T-helper 1 cell treated with Interleukin-12 subunit alpha and Interleukin-12 subunit beta and Interleukin-4 antibody, amounts not matched to agents 30 μg/mL and 1 μg/mL, for 36 hours (primary cell): ENCODE measurements around the gene MGRN1.
"Not testable (repeated sequence)": the region's sequence is repeated elsewhere in the genome, so short reads cannot be mapped to it uniquely, and the experiment has no call there.

Source experiments
- H3K27ac Mint-ChIP-seq: one replicate; pipeline ENCODE4 v1.8.0; 2021; ENCODE audit warnings: mild to moderate bottlenecking, mixed read lengths
- H3K27me3 Mint-ChIP-seq: one replicate; pipeline ENCODE4 v1.8.0; 2021; ENCODE audit warnings: low read depth, mixed read lengths
- H3K36me3 Mint-ChIP-seq: one replicate; pipeline ENCODE4 v1.8.0; 2021; ENCODE audit warnings: low read depth, mixed read lengths
- H3K4me1 Mint-ChIP-seq: one replicate; pipeline ENCODE4 v1.8.0; 2021; ENCODE audit warnings: low read depth, mixed read lengths
- H3K4me3 Mint-ChIP-seq: one replicate; pipeline ENCODE4 v1.8.0; 2021; ENCODE audit warnings: mild to moderate bottlenecking, moderate library complexity, mixed read lengths
- H3K9me3 Mint-ChIP-seq: one replicate; pipeline ENCODE4 v1.8.0; 2021; ENCODE audit warnings: mixed read lengths

MGRN1 gene

DNA sequence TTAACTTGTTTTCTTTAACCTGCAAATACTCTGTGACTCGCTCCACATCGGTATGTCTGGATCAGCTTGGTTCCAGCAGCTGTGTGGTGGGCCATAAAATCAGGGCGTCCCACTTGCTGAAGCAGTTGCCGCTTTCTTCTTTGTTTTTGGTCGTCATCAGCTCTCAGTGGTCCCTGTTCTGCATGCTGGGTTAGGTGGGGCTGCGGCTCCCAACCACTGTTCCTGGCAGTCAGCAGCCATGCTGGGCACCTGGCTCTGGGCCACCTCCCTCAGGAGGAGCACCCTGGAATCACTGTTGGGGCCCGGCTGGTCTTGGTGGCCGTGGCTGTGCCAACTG, 23.0 kb downstream of the MGRN1 start:
- peaks cover 18% of the 10 kb centered on the region for H3K36me3 Mint-ChIP-seq
- peaks cover 20% of the 10 kb centered on the region for H3K4me1 Mint-ChIP-seq
- H3K27me3 Mint-ChIP-seq, result no peaks in the 10 kb centered on the region
- H3K27ac Mint-ChIP-seq, result peak overlapping the region; percentile 7
- H3K4me3 Mint-ChIP-seq, result no peak overlapping the region
- H3K9me3 Mint-ChIP-seq, result no peaks in the 10 kb centered on the region

- Mint-ChIP-seq H3K9me3 (no peaks in the 10 kb centered on the region), H3K4me3 (no peak overlapping the region), H3K36me3 (peaks cover 22% of the 10 kb centered on the region), H3K27me3 (no peaks in the 10 kb centered on the region), H3K4me1 (peaks cover 20% of the 10 kb centered on the region), H3K27ac (peak overlapping the region; percentile 68)
These were observed 24.3 kb downstream of the MGRN1 start for GRCh38 chr16:4648917-4649316.

DNA sequence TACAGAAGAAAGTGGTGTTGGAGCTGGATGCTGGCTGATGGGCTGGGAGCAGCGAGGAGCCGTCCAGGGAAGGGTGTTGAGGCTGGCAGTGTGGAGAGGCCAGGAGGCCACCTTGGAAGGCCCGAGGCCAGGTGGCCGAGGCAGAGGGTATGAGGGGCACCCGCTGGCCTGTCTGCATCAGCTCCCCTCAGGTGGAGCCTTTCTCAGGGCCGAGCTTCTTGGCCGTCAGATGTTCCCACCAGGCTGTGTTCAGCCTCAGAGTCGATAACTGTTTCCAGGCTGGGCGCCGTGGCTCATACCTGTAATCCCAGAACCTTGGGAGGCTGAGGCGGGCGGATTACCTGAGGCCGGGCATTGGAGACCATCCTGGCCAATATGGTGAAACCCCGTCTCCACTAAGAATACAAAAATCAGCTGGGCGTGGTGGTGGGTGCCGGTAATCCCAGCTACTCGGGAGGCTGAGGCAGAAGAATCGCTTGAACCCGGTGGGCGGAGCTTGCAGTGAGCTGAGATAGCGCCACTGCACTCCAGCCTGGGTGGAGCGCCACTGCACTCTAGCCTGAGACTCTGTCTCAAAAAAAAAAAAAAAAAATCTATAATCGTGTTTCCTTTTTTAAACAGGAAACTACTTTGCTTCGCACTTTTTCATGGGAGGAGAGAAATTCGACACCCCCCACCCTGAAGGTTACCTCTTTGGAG, 25.3 kb downstream of the MGRN1 start:
- Mint-ChIP-seq H3K4me3 (no peak overlapping the region), H3K4me1 (peaks cover 20% of the 10 kb centered on the region), H3K36me3 (peaks cover 22% of the 10 kb centered on the region), H3K9me3 (no peaks in the 10 kb centered on the region), H3K27ac (no peak overlapping the region), H3K27me3 (no peaks in the 10 kb centered on the region)

DNA sequence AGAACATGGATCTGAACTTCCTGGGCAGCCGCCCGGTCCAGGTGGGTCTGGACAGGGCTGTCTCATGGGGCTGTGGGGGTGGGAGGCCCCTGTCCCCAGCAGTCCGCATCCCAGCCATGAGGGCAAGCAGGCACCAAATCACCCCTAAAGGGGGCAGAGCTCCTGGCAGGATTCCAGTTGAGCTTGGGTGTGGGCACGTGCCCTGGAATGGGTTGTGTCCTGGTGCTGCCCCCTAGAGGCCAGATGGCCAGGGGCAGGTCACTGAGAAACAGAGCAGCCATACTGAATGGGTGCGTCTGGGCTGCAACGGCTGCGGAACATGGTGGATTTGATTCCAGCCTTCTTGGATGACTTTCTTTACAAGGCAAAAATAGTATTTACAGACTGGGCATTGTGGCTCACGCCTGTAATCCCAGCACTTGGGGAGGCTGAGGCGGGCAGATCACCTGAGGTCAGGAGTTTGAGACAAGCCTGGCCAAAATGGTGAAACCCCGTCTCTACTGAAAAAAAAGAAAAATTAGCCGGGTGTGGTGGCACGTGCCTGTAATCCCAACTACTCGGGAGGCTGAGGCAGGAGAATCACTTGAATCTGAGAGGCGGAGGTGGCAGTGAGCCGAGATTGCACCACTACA, 25.9 kb downstream of the MGRN1 start:
- not testable (repeated sequence) for H3K27me3 Mint-ChIP-seq, H3K4me3 Mint-ChIP-seq, H3K9me3 Mint-ChIP-seq
- Mint-ChIP-seq H3K4me1 (peaks cover 20% of the 10 kb centered on the region), H3K36me3 (peaks cover 18% of the 10 kb centered on the region), H3K27ac (peak overlapping the region; percentile 49)

GRCh38 chr16:4651827-4652226, 27.2 kb downstream of the MGRN1 start:
- H3K4me1 Mint-ChIP-seq, result peaks cover 20% of the 10 kb centered on the region
- no peak overlapping the region for H3K4me3 Mint-ChIP-seq
- H3K36me3 Mint-ChIP-seq, result peaks cover 19% of the 10 kb centered on the region
- no peaks in the 10 kb centered on the region for H3K27me3 Mint-ChIP-seq
- H3K9me3 Mint-ChIP-seq, result no peaks in the 10 kb centered on the region
- no peak overlapping the region for H3K27ac Mint-ChIP-seq

GRCh38 chr16:4652561-4652960, 27.9 kb downstream of the MGRN1 start:
- Mint-ChIP-seq H3K4me3 (no peak overlapping the region), H3K27me3 (no peaks in the 10 kb centered on the region), H3K36me3 (peaks cover 19% of the 10 kb centered on the region), H3K9me3 (no peaks in the 10 kb centered on the region), H3K4me1 (peaks cover 17% of the 10 kb centered on the region), H3K27ac (no peak overlapping the region)

DNA sequence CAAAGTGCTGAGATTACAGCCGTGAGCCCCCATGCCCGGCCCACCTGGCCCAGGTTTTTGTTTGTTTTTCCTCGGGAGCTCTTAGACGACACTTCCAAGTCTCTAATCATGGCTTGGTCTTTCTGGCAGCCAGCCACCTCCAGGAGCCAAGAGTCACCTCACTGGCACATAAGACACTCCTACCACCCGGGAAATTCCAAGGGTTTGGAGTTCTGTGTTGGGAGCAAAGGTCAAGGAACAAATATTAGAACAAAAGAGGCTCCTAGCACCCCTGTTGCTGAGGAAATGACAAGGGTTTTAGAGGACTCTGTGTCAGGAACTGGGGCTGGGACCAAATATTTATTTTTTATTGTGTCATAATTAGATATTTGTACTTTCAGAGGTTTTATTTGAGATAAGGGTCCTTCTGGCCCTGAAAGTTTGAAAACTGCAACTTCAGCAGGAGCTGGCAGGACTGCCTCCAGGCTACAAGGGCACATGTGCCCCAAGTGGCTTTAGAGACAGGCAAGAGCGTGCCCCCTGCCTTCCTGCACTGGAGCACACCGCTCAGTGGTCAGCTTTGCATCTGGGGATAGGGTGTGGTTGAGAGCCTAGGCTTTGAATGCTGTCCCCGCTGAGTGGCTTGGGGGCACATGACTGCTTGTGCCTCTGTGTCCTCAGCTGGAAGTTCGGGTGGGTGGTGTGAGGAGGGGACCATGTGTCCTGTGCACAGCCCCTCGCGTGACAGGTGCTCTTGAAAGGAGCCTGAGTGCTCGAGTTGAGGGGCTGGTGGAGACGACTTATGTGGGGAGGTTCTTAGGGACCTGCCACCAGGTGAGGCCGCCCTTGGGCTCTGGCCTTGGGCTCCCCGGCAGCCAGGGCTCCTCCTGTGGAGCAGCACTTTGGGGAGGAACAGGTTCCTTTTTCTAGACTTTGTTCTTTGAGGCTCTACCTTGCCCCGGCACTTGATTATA, 29.7 kb downstream of the MGRN1 start:
- H3K27ac Mint-ChIP-seq, result no peak overlapping the region
- H3K36me3 Mint-ChIP-seq, result peaks cover 16% of the 10 kb centered on the region
- H3K27me3 Mint-ChIP-seq, result no peaks in the 10 kb centered on the region
- no peak overlapping the region for H3K4me3 Mint-ChIP-seq
- no peaks in the 10 kb centered on the region for H3K9me3 Mint-ChIP-seq
- H3K4me1 Mint-ChIP-seq, result peaks cover 16% of the 10 kb centered on the region

DNA sequence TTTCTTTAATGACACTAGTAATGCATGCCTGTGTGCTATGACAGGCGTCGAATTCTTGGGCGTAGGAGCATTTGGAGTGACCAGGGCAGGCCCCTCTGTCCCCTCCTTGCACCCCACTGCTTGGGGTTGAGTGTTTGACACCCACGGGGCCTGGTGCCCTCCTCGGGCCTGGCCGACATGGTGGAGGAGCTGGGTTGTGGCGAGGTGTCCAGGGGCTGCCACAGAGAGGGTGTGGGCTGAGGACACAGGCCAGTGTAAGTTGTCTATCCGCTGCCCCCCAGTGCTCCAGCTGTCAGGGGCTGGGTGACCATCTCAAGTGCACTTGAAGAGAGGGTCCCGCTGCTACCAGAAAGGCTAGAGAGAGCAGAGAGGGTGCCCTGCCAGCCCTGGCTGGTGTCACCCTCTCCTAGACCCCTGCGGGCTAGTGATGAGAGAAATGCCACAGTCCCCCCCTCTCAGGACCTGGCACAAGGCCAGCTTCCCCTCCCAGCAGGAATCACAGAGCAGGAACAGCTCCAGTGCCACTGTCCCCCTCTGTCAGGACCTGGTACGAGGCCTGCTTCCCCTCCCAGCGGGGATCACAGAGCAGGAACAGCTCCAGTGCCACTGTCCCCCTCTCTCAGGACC, 30.5 kb downstream of the MGRN1 start:
- Mint-ChIP-seq H3K27ac (no peak overlapping the region), H3K36me3 (peaks cover 16% of the 10 kb centered on the region), H3K9me3 (no peaks in the 10 kb centered on the region)

DNA sequence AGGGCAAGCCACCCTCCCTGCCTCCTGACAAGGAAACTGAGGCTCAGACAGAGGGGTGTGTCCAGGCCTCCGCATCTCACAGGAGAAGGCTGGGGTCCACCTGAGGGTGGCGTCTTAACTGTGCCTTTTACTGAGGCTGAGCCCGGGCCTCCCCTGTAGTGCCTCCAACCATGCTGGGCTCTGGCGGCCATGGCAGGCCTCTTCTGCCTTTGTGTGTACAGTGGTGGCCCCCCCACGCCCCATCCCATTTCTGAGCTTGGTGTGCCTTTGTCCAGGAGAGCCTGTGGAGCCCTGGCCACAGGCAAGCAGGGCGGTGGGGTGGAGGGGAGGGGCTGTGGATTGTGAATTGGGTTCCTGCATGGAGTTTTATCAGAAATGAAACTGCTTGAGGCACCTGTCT, 31.2 kb downstream of the MGRN1 start:
- no peak overlapping the region for H3K4me3 Mint-ChIP-seq
- H3K9me3 Mint-ChIP-seq, result no peaks in the 10 kb centered on the region
- no peak overlapping the region for H3K27ac Mint-ChIP-seq
- H3K27me3 Mint-ChIP-seq, result no peaks in the 10 kb centered on the region
- H3K4me1 Mint-ChIP-seq, result peaks cover 19% of the 10 kb centered on the region
- peaks cover 13% of the 10 kb centered on the region for H3K36me3 Mint-ChIP-seq

More for the DNA sequence above, 30.5 kb downstream of the MGRN1 start:
- H3K4me1 Mint-ChIP-seq, result peaks cover 17% of the 10 kb centered on the region
- H3K4me3 Mint-ChIP-seq, result no peak overlapping the region
- H3K27me3 Mint-ChIP-seq, result no peaks in the 10 kb centered on the region

GRCh38 chr16:4656221-4656620, 31.6 kb downstream of the MGRN1 start:
- Mint-ChIP-seq H3K27me3 (no peaks in the 10 kb centered on the region), H3K4me1 (peaks cover 20% of the 10 kb centered on the region), H3K4me3 (no peak overlapping the region), H3K27ac (no peak overlapping the region), H3K36me3 (peaks cover 13% of the 10 kb centered on the region), H3K9me3 (no peaks in the 10 kb centered on the region)

GRCh38 chr16:4656695-4657686, 32.4 kb downstream of the MGRN1 start:
- no peak overlapping the region for H3K27ac Mint-ChIP-seq
- H3K27me3 Mint-ChIP-seq, result no peaks in the 10 kb centered on the region
- H3K36me3 Mint-ChIP-seq, result peaks cover 11% of the 10 kb centered on the region
- H3K9me3 Mint-ChIP-seq, result no peaks in the 10 kb centered on the region
- H3K4me3 Mint-ChIP-seq, result no peak overlapping the region
- H3K4me1 Mint-ChIP-seq, result peaks cover 20% of the 10 kb centered on the region

DNA sequence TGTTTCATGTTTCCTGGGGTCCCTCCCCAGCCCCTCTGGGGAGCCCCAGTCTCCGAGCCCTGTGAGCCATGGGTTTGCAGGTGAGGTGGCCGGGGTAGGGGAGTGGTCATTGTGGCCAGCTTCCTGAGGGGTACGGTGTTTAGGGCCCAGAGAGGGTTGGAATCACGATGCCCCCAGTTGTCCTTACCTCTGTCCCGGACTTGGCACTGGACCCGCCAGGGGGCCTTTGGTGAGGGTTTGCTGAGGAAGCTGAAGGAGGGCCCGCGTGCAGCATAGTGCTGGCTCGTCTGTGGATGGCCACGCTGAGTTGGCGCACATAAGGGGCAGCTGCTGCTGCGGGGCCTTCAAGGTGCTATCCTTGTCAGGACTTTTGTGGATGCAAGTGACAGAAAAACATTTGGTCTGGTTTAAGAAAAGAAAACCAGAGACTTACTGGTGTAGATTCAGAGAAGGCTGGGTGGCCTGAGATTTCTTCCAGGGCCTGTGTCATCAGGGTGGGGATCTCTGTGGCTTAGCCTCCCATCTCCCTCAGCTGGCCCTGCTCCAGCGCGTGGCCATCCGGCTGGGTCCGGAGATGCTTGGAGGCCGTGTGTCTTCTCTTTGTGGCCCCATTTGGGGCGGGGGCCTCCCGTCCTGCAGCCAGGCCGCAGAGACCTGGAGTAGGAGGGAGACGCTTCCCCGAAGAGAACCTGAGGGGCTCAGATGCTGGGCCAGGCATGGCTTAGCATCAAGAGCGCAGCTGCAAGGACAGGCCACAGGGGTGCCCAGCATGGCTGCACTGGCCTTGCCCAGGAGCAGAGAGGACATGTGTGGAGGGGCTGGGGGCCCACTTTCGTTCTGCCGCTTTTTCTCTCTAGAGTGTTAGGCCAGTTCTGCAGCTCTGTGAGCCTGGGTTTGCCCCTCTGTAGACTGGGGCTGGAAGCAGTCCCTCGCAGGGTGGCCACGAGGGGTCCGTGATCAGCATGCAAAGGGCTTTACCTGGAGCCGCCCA, 35.0 kb downstream of the MGRN1 start:
- peaks cover 33% of the 10 kb centered on the region for H3K4me1 Mint-ChIP-seq
- H3K27me3 Mint-ChIP-seq, result no peaks in the 10 kb centered on the region
- H3K36me3 Mint-ChIP-seq, result peaks cover 11% of the 10 kb centered on the region
- no peaks in the 10 kb centered on the region for H3K9me3 Mint-ChIP-seq
- H3K27ac Mint-ChIP-seq, result peak overlapping the region; percentile 53
- peak overlapping the region; percentile 14 for H3K4me3 Mint-ChIP-seq
